ENCODE results near the gene UBD.

DNA sequence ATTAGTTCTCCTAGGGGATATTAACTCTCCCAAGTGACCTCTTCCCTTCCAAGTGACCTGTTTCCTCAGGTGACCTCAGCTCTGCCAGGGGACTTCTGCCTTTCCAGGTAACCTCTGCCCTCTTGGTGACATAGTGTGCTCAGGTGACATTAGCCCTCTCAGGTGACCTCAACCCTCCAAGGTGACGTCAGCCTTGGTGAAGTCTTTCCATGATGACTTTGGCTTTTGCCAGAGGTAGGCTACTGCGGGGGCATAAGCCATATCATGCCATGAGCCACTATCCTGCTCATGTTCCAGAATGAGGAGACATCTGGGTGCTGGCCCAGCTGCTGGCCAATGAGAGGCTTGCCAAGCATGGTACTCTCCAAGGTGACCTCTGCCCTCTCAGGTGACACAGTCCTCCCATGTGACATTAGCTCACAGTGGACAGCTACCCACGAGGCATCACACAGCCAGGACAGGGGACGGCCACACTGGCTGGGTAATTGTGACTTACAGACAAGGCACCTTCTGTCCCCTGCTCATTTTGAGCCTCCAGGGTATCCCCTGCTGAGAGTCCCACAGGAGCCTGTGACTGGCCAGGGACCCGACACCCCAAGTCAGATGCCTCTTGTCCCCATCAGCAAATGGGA, 31.1 kb downstream of the UBD start:
- no peak for TF ChIP-seq EZH2 (IDR thresholded peaks at IDR 0.05; ENCODE audit: low read depth)
- TF ChIP-seq, protein P1, sequence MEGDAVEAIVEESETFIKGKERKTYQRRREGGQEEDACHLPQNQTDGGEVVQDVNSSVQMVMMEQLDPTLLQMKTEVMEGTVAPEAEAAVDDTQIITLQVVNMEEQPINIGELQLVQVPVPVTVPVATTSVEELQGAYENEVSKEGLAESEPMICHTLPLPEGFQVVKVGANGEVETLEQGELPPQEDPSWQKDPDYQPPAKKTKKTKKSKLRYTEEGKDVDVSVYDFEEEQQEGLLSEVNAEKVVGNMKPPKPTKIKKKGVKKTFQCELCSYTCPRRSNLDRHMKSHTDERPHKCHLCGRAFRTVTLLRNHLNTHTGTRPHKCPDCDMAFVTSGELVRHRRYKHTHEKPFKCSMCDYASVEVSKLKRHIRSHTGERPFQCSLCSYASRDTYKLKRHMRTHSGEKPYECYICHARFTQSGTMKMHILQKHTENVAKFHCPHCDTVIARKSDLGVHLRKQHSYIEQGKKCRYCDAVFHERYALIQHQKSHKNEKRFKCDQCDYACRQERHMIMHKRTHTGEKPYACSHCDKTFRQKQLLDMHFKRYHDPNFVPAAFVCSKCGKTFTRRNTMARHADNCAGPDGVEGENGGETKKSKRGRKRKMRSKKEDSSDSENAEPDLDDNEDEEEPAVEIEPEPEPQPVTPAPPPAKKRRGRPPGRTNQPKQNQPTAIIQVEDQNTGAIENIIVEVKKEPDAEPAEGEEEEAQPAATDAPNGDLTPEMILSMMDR (conservative IDR thresholded peaks at IDR 0.05) = no peak
